Lower leg skin (tissue), 3 donors: ENCODE results near the gene DOK6.

Experiments used
- POLR2A ChIP-seq, 2 donors: fragments of 450-650 bp; IDR thresholded peaks; one replicate each; pipeline ENCODE4 v1.6.1; 2016 to 2017; ENCODE audit warnings: antibody characterized with exemption in 2 of 2, mild to moderate bottlenecking in 1 of 2, moderate library complexity in 1 of 2
- TF ChIP-seq, protein P1 (sequence below), 3 donors: fragments of 450-650 bp; IDR thresholded peaks; one replicate each; pipeline ENCODE4 v1.5.1; 2016; ENCODE audit warnings: antibody characterized with exemption in 3 of 3, mild to moderate bottlenecking in 3 of 3, moderate library complexity in 2 of 3

DNA sequence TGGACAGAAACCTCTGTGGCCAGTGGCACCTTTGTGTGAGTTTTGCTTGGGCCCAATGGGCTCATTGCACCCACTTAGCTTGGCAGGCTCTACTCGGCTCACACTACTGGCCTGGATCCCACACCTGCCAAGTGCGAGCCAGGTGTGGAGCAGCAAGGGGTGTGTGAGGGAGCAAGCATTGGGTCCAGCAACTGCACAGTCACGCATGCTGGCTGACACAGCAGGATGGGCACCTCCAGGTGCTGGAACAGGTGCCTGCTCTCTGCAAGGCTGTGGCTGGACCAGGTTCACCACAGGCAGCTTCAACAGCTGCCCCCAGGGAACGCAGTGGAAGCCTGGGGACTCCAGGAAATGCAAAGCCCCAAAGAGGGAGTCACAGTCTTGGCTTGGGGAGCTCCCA, 94.2 kb downstream of the DOK6 start:
- TF ChIP-seq, protein P1, sequence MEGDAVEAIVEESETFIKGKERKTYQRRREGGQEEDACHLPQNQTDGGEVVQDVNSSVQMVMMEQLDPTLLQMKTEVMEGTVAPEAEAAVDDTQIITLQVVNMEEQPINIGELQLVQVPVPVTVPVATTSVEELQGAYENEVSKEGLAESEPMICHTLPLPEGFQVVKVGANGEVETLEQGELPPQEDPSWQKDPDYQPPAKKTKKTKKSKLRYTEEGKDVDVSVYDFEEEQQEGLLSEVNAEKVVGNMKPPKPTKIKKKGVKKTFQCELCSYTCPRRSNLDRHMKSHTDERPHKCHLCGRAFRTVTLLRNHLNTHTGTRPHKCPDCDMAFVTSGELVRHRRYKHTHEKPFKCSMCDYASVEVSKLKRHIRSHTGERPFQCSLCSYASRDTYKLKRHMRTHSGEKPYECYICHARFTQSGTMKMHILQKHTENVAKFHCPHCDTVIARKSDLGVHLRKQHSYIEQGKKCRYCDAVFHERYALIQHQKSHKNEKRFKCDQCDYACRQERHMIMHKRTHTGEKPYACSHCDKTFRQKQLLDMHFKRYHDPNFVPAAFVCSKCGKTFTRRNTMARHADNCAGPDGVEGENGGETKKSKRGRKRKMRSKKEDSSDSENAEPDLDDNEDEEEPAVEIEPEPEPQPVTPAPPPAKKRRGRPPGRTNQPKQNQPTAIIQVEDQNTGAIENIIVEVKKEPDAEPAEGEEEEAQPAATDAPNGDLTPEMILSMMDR (IDR thresholded peaks at IDR 0.05): no peak
- TF ChIP-seq POLR2A (IDR thresholded peaks at IDR 0.05): no peak
